Panc1 (cell line): ENCODE measurements around the gene ETNK1. TPM values are rescaled to one million over a fixed set of nuclear protein-coding genes. Genes with fewer than 3 reads are reported as not detected.

Source experiments
- ATAC-seq: fragments of 200-7000 bp; cut with Tn5 transposase; 2 replicates; pipeline ENCODE4 v1.9.1; 2020; ENCODE audit warnings: mild to moderate bottlenecking, moderate library complexity
- BruUV-seq: library from RNA; stranded (reverse); fragments of 400-500 nt; replicated peaks from 2 replicates; lab custom pipeline; 2021; lab: Mats Ljungman, UMichigan
- CTCF ChIA-PET: fragments of 300-600 bp; sonication (Branson Sonifier 250); formaldehyde crosslinking; loops from one replicate; lab custom pipeline; 2022; ENCODE audit warnings: antibody characterized with exemption; lab: Charles Lee
- POLR2A ChIA-PET: fragments of 300-600 bp; sonication (Branson Sonifier 250); formaldehyde crosslinking; loops from one replicate; lab custom pipeline; 2022; ENCODE audit warnings: antibody characterized with exemption; lab: Charles Lee
- DNase-seq: peaks from one replicate; pipeline ENCODE4 v3.0.0-alpha.2; 2010; ENCODE audit warnings: low read depth, low spot score
- H3K27ac ChIP-seq: 2 replicates; pipeline ENCODE4 v1.5.1; 2011; ENCODE audit warnings: mild to moderate bottlenecking, low read length, inconsistent platforms
- H3K27me3 ChIP-seq: fragments of 200-500 bp; sonication (Bioruptor generic); 2 replicates; pipeline ENCODE4 v1.6.0; 2014; ENCODE audit warnings: low read length, inconsistent platforms; ENCODE audit not compliant: control insufficient read depth, insufficient read depth
- H3K36me3 ChIP-seq: fragments of 200-500 bp; sonication (Bioruptor generic); 2 replicates; pipeline ENCODE4 v1.5.1; 2014; ENCODE audit warnings: inconsistent platforms, mild to moderate bottlenecking, low read length, moderate library complexity; ENCODE audit not compliant: control insufficient read depth, insufficient read depth
- H3K4me1 ChIP-seq: 2 replicates; pipeline ENCODE4 v1.5.1; 2011; ENCODE audit warnings: inconsistent platforms, mild to moderate bottlenecking, low read length, moderate library complexity; ENCODE audit not compliant: control insufficient read depth, insufficient read depth
- H3K4me3 ChIP-seq, 2 experiments: 2 replicates each; pipeline ENCODE4 v1.5.1; 2011 to 2012; ENCODE audit warnings: low read depth in 2 of 2, low read length in 2 of 2, mild to moderate bottlenecking in 2 of 2, inconsistent platforms in 1 of 2, moderate library complexity in 1 of 2
- H3K9me3 ChIP-seq: fragments of 200-500 bp; sonication (Bioruptor generic); 2 replicates; pipeline ENCODE4 v1.5.1; 2014; ENCODE audit warnings: low read depth, mild to moderate bottlenecking, inconsistent platforms, low read length, moderate library complexity; ENCODE audit not compliant: control insufficient read depth, insufficient read depth
- POLR2AphosphoS5 ChIP-seq: IDR thresholded peaks from 2 replicates; pipeline ENCODE4 v1.6.1; 2012; ENCODE audit warnings: mild to moderate bottlenecking, low read depth, low read length, moderate library complexity
- SIN3A ChIP-seq: IDR thresholded peaks from 2 replicates; pipeline ENCODE4 v1.6.1; 2012; ENCODE audit warnings: low read depth, mild to moderate bottlenecking, low read length, moderate library complexity, borderline replicate concordance; ENCODE audit not compliant: insufficient read depth
- TCF7L2 ChIP-seq: IDR thresholded peaks from 2 replicates; pipeline ENCODE4 v1.6.1; 2011; ENCODE audit warnings: mild to moderate bottlenecking, low read depth, low read length, inconsistent platforms
- in situ Hi-C: cut with HindIII; loops from 2 replicates; pipeline ENCODE4 v1.10.0; 2016; ENCODE audit warnings: low sequenced_read_pairs, low pct_unique_long_range_greater_than_20kb
- intact Hi-C: fragments of 100-400 bp; cut with micrococcal nuclease; formaldehyde crosslinking; loops from one replicate; pipeline ENCODE4 v1.10.0; 2022; ENCODE audit not compliant: unreplicated experiment
- total RNA-seq: library from RNA; stranded (reverse); gene quantifications from one replicate; pipeline ENCODE4 v1.2.1, GENCODE V29; 2021; ENCODE audit not compliant: unreplicated experiment
- TF ChIP-seq, protein P1 (sequence below), 2 experiments: IDR thresholded peaks; 2 replicates each; pipeline ENCODE4 v1.6.1; 2011 to 2012; ENCODE audit warnings: low read depth in 2 of 2, control low read depth in 1 of 2, low read length in 1 of 2, mild to moderate bottlenecking in 1 of 2, moderate library complexity in 1 of 2; ENCODE audit not compliant: insufficient read depth in 1 of 2
- TF ChIP-seq, protein P2 (sequence below): fragments of 450-650 bp; IDR thresholded peaks from 2 replicates; pipeline ENCODE4 v1.5.1; 2017; ENCODE audit warnings: mild to moderate bottlenecking

The ETNK1 gene
- total RNA-seq, 1 experiment from 2014 or later: 43.1 TPM

DNA sequence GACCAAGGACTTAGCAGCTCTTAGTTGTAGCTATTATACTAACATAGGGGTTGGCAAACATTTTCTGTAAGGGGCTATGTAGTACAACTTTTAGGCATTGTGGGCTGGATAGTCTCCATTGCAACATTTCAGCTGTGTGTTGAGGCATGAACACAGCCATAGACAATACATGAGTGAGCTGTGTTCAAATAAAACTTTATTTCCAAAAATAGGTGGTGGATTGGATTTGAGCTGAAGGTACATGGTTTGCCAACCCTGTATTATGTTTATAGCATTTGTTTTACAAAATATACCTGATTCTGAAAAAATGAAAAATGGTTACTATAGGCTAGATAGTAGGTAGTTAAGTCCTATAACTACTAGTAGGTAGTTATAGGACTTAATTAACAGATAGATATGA, 40.5 kb downstream of the ETNK1 start:
- H3K4me1 ChIP-seq: no peaks in the 10 kb centered on the region
- intact Hi-C loops: no loop called here
- DNase-seq (no peak), ATAC-seq (no peak)
- H3K27ac ChIP-seq: no peak overlapping the region
- H3K4me3 ChIP-seq: no peak overlapping the region
- BruUV-seq: no TSS peak
- in situ Hi-C loops: no loop called here
- no peaks in the 10 kb centered on the region for H3K9me3 ChIP-seq
- ChIA-PET POLR2A (no interaction called here), CTCF (no interaction called here)
- TF ChIP-seq TCF7L2: no peak
- TF ChIP-seq, protein P1, sequence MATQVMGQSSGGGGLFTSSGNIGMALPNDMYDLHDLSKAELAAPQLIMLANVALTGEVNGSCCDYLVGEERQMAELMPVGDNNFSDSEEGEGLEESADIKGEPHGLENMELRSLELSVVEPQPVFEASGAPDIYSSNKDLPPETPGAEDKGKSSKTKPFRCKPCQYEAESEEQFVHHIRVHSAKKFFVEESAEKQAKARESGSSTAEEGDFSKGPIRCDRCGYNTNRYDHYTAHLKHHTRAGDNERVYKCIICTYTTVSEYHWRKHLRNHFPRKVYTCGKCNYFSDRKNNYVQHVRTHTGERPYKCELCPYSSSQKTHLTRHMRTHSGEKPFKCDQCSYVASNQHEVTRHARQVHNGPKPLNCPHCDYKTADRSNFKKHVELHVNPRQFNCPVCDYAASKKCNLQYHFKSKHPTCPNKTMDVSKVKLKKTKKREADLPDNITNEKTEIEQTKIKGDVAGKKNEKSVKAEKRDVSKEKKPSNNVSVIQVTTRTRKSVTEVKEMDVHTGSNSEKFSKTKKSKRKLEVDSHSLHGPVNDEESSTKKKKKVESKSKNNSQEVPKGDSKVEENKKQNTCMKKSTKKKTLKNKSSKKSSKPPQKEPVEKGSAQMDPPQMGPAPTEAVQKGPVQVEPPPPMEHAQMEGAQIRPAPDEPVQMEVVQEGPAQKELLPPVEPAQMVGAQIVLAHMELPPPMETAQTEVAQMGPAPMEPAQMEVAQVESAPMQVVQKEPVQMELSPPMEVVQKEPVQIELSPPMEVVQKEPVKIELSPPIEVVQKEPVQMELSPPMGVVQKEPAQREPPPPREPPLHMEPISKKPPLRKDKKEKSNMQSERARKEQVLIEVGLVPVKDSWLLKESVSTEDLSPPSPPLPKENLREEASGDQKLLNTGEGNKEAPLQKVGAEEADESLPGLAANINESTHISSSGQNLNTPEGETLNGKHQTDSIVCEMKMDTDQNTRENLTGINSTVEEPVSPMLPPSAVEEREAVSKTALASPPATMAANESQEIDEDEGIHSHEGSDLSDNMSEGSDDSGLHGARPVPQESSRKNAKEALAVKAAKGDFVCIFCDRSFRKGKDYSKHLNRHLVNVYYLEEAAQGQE (IDR thresholded peaks at IDR 0.05; ENCODE audit: insufficient read depth in 1 of 2, low read depth in 2 of 2, low read length in 1 of 2): no peak
- TF ChIP-seq SIN3A: no peak
- TF ChIP-seq POLR2AphosphoS5: no peak
- TF ChIP-seq, protein P2, sequence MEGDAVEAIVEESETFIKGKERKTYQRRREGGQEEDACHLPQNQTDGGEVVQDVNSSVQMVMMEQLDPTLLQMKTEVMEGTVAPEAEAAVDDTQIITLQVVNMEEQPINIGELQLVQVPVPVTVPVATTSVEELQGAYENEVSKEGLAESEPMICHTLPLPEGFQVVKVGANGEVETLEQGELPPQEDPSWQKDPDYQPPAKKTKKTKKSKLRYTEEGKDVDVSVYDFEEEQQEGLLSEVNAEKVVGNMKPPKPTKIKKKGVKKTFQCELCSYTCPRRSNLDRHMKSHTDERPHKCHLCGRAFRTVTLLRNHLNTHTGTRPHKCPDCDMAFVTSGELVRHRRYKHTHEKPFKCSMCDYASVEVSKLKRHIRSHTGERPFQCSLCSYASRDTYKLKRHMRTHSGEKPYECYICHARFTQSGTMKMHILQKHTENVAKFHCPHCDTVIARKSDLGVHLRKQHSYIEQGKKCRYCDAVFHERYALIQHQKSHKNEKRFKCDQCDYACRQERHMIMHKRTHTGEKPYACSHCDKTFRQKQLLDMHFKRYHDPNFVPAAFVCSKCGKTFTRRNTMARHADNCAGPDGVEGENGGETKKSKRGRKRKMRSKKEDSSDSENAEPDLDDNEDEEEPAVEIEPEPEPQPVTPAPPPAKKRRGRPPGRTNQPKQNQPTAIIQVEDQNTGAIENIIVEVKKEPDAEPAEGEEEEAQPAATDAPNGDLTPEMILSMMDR: no peak
- H3K27me3 ChIP-seq: no peaks in the 10 kb centered on the region
- peaks cover 3% of the 10 kb centered on the region; the same call in 1 of the 2 replicates for H3K36me3 ChIP-seq

DNA sequence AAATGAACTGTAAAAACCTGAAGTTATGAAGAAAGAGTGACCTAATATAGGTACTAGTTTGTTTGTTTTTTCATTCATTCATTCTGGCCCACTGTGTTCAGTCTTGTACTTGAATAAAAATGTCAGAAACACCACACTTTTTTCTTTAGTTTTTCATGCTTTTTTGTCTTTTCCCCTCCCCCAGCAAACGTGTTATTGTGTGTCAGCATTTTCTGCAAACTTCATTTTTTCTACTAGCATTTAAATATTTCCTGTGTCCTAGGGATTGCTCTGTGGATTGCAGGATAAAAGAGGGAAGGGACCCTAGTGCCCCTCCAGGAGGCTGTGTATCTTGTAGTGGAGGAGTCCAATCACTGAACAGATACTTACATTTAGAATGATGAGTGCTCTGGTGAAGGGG, 42.2 kb downstream of the ETNK1 start:
- ChIA-PET CTCF (no interaction called here), POLR2A (interaction anchor here (0.6 kb wide), 1 partner anchor 42 kb away, joined by 4 read pairs; the partner anchor contains the start of gene ETNK1)
- Histone ChIP-seq H3K27me3 (no peaks in the 10 kb centered on the region), H3K27ac (no peak overlapping the region), H3K36me3 (peaks cover 6% of the 10 kb centered on the region), H3K9me3 (no peaks in the 10 kb centered on the region), H3K4me3 (no peak overlapping the region), H3K4me1 (no peaks in the 10 kb centered on the region)
- BruUV-seq: no TSS peak
- DNase-seq: no peak
- in situ Hi-C loops: no loop called here
- intact Hi-C loops: no loop called here
- ATAC-seq: no peak
- TF ChIP-seq SIN3A: no peak

DNA sequence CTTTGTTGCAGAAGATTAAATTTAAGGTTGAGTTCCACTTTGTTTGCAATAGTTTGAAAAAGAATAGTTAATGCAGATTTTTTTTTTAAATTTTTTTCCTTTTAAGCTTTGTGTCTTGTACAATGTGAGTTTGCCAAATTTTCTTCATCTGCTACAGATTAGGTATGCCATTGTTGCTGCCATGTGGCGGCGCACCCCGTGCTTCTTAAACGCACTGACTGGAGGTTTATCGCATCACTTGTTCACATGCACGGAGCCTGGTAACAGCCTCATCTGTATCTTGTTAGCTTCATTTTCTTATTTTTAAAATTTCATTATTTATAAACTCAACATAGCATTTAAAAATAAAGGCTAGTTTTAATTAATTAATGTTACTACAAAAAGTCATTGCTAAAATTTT, 43.5 kb downstream of the ETNK1 start:
- in situ Hi-C loops: no loop called here
- Histone ChIP-seq H3K27me3 (no peaks in the 10 kb centered on the region), H3K4me1 (no peaks in the 10 kb centered on the region), H3K27ac (no peak overlapping the region), H3K9me3 (no peaks in the 10 kb centered on the region), H3K36me3 (peaks cover 5% of the 10 kb centered on the region), H3K4me3 (no peak overlapping the region)
- POLR2A ChIA-PET: no interaction called here
- DNase-seq (no peak), ATAC-seq (no peak)
- no TSS peak for BruUV-seq
- intact Hi-C loops: no loop called here
- TF ChIP-seq TCF7L2 (no peak), SIN3A (no peak), POLR2AphosphoS5 (no peak)
- TF ChIP-seq, protein P2: no peak
- TF ChIP-seq, protein P1 (IDR thresholded peaks at IDR 0.05; ENCODE audit: insufficient read depth in 1 of 2, low read depth in 2 of 2, low read length in 1 of 2): no peak
- CTCF ChIA-PET: no interaction called here
